Measurements from ENCODE around the gene TRIM32.

Gene TRIM32

DNA sequence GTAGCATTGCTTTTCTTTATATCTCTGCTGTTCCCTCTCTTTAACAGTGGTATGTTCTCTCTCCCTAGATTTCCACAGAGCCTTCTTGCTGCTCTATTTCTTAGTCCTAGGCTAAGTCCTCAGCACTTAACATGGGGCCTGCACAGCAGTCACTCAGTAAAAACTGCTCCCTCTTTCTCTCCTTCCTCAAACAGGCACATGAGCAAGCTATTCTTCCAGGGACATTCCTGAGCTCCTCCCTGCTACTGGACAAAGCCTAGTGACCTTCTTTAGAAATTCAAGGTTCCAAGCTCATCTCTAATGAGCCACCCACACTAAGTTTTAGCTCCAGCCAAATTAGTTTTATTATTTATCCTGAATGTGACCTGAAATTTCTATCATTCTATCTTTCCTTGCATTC lies 39.5 kb downstream of the TRIM32 start:
- Histone ChIP-seq H3K4me1 (ENCODE audit: control insufficient read depth, insufficient read depth, low read length) (no peaks in the 10 kb centered on the region), H3K27me3 (ENCODE audit: control insufficient read depth in 1 of 2, insufficient read depth in 2 of 2, low read length in 2 of 2) (no peaks in the 10 kb centered on the region), H3K27ac (ENCODE audit: low read length) (no peak overlapping the region), H3K4me3 (ENCODE audit: low read length in 2 of 2) (no peak overlapping the region), H3K9me3 (ENCODE audit: control insufficient read depth in 2 of 2, low read length in 2 of 2) (no peaks in the 10 kb centered on the region), H3K9ac (ENCODE audit: low read length in 2 of 2) (no peak overlapping the region), H3K36me3 (ENCODE audit: control insufficient read depth in 2 of 2, insufficient read depth in 2 of 2, low read length in 2 of 2) (no peaks in the 10 kb centered on the region)

DNA sequence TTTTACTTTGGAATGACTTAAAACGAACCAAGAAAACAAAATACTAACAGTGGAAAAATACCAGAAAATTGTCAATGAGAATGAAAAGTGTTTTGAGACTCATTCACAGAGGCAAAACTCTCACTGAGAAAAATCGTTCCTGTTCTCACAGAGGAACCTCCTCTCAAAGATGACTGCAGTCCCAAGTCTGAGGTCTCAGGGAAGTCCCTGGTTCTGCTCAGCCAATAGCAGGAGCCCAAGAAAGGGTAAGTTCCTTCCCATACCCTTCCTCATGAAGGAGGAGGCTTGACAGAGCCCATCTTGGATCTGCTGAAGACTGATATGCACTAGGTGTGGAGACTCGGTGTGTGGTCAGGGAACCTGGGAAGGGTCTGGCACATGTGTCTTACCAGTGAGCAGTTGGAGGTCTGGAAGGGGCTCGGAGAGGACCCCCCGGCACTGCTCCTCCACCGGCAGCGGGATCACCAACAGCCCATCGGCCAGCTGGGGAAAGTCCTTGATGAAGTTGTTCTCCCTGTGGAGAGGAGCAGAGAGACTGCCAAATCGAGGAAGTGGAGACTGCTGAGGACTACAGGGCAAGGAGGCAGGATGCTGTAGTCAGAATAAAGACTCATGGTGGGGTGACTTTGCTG lies 46.0 kb downstream of the TRIM32 start:
- Histone ChIP-seq H3K9ac (ENCODE audit: low read length in 2 of 2) (no peak overlapping the region), H3K36me3 (ENCODE audit: control insufficient read depth in 2 of 2, insufficient read depth in 2 of 2, low read length in 2 of 2) (no peaks in the 10 kb centered on the region), H3K27me3 (ENCODE audit: control insufficient read depth in 1 of 2, insufficient read depth in 2 of 2, low read length in 2 of 2) (no peaks in the 10 kb centered on the region)

DNA sequence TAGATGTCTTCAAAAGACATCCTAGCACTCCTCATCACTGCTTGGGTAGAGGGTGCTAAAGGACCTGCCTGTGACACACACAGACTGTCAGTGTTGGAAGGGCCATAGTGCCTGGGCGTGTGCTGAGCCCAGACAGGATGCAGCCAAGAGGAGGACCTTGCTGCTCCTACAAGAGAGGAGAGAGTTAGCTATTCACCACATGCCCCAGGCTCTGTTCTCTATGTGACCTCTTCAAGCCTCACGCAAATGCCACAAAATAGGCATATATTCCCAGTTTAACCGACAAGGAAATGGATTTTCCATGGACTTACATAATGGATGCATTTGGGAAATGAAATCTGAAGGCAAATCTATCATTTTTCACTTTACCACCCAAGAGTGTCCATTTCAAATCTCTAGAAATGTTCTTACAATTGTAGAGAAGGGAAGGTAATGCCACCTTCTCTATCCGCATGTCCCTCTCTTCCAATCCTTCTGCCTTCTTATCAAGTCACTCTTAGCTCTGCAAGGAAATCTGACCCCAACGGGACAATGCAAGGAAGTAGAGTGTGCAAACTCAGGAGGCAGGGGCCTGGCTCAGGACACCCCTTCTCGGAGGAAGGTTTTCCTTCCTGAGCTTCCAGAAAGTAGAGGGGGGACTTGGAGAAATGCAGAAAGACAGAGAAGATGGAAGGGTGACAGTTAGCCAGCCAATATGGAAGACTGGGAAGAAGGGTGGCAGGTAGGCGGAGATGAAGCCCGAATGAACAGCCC lies 49.5 kb downstream of the TRIM32 start:
- H3K36me3 ChIP-seq (ENCODE audit: control insufficient read depth in 2 of 2, insufficient read depth in 2 of 2, low read length in 2 of 2), result no peaks in the 10 kb centered on the region
- no peaks in the 10 kb centered on the region for H3K4me1 ChIP-seq (ENCODE audit: control insufficient read depth, insufficient read depth, low read length)
- H3K4me3 ChIP-seq (ENCODE audit: low read length in 2 of 2), result no peak overlapping the region
- no peaks in the 10 kb centered on the region for H3K27me3 ChIP-seq (ENCODE audit: control insufficient read depth in 1 of 2, insufficient read depth in 2 of 2, low read length in 2 of 2)
- no peak overlapping the region for H3K27ac ChIP-seq (ENCODE audit: low read length)
- H3K9ac ChIP-seq (ENCODE audit: low read length in 2 of 2), result no peak overlapping the region
- no peaks in the 10 kb centered on the region for H3K9me3 ChIP-seq (ENCODE audit: control insufficient read depth in 2 of 2, low read length in 2 of 2)

More for the DNA sequence above, 46.0 kb downstream of the TRIM32 start:
- Histone ChIP-seq H3K27ac (ENCODE audit: low read length) (no peak overlapping the region), H3K4me1 (ENCODE audit: control insufficient read depth, insufficient read depth, low read length) (no peaks in the 10 kb centered on the region), H3K9me3 (ENCODE audit: control insufficient read depth in 2 of 2, low read length in 2 of 2) (no peaks in the 10 kb centered on the region), H3K4me3 (ENCODE audit: low read length in 2 of 2) (no peak overlapping the region)

DNA sequence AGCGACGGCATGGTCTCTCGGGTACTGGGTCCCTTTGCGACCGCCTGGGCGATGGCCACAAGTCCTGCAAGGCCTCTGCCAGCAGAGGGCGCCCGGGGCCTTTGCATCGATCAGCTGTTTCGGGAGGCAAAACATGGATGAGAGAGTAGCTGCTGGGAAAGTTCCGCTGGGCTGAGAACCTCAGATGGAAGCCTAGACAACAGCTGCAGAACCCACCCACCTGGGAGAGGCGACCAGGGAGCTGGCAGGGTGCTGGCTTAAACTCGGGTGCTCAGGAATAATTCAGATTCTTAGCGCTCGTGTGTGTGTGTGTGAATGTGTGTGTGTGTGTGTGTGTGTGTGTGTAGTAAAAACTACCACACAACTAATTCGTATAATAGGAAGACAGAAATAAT lies 50.0 kb downstream of the TRIM32 start:
- no peaks in the 10 kb centered on the region for H3K4me1 ChIP-seq (ENCODE audit: control insufficient read depth, insufficient read depth, low read length)
- H3K27ac ChIP-seq (ENCODE audit: low read length), result no peak overlapping the region
- H3K9ac ChIP-seq (ENCODE audit: low read length in 2 of 2), result no peak overlapping the region
- peak overlapping the region in 1 of 2 donors; percentile 52 for H3K4me3 ChIP-seq (ENCODE audit: low read length in 2 of 2)
- no peaks in the 10 kb centered on the region for H3K36me3 ChIP-seq (ENCODE audit: control insufficient read depth in 2 of 2, insufficient read depth in 2 of 2, low read length in 2 of 2)
- no peaks in the 10 kb centered on the region for H3K27me3 ChIP-seq (ENCODE audit: control insufficient read depth in 1 of 2, insufficient read depth in 2 of 2, low read length in 2 of 2)
- no peaks in the 10 kb centered on the region for H3K9me3 ChIP-seq (ENCODE audit: control insufficient read depth in 2 of 2, low read length in 2 of 2)

DNA sequence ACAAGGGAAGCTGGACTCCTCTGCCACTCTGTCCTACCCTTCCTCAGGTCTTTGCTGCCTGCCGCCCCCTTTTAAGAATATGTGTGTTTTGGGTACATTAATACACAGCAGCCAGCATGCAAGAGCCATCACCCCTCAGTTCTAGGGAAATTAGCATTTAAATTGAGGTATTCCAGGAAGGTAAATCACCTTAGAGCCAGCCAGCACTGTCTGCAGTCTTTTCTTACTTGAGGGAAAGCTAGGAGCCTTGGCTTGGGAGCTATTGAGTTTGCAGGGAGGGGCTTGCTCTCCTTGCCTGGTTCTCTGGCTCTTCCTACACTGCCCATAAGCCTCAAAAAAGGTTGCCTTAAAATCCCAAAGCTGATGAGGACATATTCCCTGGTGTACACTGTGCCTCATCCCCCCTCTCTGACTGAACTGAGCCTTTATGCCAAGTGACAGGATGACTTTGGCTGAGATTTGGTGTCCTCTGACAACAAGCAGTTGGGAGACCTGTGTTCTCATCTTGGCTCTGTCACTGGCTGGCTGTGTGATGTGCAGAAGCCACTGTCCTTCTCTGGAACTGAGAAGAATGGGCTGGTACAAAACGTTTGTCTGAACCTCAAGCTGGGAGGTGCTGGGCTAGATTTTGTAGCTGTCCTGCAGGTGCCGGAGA lies 54.1 kb downstream of the TRIM32 start:
- no peak overlapping the region for H3K27ac ChIP-seq (ENCODE audit: low read length)
- no peaks in the 10 kb centered on the region for H3K9me3 ChIP-seq (ENCODE audit: control insufficient read depth in 2 of 2, low read length in 2 of 2)
- H3K9ac ChIP-seq (ENCODE audit: low read length in 2 of 2), result no peak overlapping the region
- no peak overlapping the region for H3K4me3 ChIP-seq (ENCODE audit: low read length in 2 of 2)
- H3K27me3 ChIP-seq (ENCODE audit: control insufficient read depth in 1 of 2, insufficient read depth in 2 of 2, low read length in 2 of 2), result no peaks in the 10 kb centered on the region
- no peaks in the 10 kb centered on the region for H3K4me1 ChIP-seq (ENCODE audit: control insufficient read depth, insufficient read depth, low read length)
- no peaks in the 10 kb centered on the region for H3K36me3 ChIP-seq (ENCODE audit: control insufficient read depth in 2 of 2, insufficient read depth in 2 of 2, low read length in 2 of 2)

DNA sequence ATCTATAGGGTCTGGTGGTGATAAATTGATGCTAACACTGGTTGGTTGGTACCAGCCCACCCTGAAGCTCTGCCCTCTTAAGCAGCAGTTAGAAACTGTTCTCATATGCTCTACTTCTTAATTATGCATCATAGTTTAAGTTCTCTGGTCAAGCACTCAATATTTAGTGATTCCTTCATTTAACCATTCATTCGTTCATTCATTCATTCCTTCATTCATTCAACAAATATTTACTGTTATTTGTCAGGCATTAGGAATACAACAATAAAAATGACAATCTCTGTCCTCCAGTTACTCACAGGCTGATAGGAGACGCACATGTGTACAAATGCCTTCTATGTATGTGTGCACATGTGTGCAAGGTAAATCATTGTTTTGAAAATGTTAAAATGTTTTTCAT lies 54.6 kb downstream of the TRIM32 start:
- Histone ChIP-seq H3K36me3 (ENCODE audit: control insufficient read depth in 2 of 2, insufficient read depth in 2 of 2, low read length in 2 of 2) (no peaks in the 10 kb centered on the region), H3K9me3 (ENCODE audit: control insufficient read depth in 2 of 2, low read length in 2 of 2) (no peaks in the 10 kb centered on the region), H3K27ac (ENCODE audit: low read length) (no peak overlapping the region), H3K9ac (ENCODE audit: low read length in 2 of 2) (no peak overlapping the region), H3K4me1 (ENCODE audit: control insufficient read depth, insufficient read depth, low read length) (no peaks in the 10 kb centered on the region), H3K4me3 (ENCODE audit: low read length in 2 of 2) (no peak overlapping the region), H3K27me3 (ENCODE audit: control insufficient read depth in 1 of 2, insufficient read depth in 2 of 2, low read length in 2 of 2) (no peaks in the 10 kb centered on the region)

DNA sequence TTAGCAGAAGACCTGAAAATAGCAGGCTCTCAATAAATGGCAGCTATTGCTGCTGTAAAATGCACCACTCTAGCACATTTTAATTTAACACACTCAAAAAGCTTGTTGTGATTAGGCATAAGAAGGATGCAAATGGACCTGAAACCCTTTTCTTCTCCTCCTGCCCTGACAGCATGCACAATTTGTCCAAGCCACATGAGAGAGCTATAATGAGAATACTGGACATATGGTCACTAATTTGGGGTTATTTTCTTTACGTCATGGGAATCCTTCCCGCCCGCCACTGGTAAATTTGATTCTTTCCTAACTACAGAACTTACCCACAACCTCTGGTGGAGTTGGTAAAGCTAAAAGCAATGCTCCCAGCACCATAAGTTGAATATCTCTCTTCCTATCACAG lies 62.1 kb downstream of the TRIM32 start:
- H3K27me3 ChIP-seq (ENCODE audit: control insufficient read depth in 1 of 2, insufficient read depth in 2 of 2, low read length in 2 of 2), result no peaks in the 10 kb centered on the region

DNA sequence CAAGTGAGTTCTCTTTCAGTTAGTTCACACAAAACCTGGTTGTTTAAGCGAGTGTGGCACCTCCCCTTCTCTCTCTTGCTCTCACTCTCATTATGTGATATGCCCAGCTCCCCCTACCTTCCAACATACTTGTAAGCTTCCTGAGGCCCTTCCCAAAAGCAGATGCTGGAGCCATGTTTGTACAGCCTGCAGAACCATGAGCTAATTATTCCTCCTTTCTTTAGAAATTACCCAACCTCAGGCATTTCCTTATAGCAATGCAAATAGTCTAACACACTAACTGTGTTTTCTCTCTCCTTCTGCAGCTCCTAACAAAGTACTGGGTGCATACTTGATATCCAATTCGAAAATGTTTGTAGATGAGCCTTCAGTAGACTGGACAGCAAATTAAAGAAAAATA lies 62.7 kb downstream of the TRIM32 start:
- H3K36me3 ChIP-seq (ENCODE audit: control insufficient read depth in 2 of 2, insufficient read depth in 2 of 2, low read length in 2 of 2), result no peaks in the 10 kb centered on the region
- no peaks in the 10 kb centered on the region for H3K27me3 ChIP-seq (ENCODE audit: control insufficient read depth in 1 of 2, insufficient read depth in 2 of 2, low read length in 2 of 2)
- H3K4me1 ChIP-seq (ENCODE audit: control insufficient read depth, insufficient read depth, low read length), result no peaks in the 10 kb centered on the region
- no peaks in the 10 kb centered on the region for H3K9me3 ChIP-seq (ENCODE audit: control insufficient read depth in 2 of 2, low read length in 2 of 2)
- no peak overlapping the region for H3K4me3 ChIP-seq (ENCODE audit: low read length in 2 of 2)
- H3K27ac ChIP-seq (ENCODE audit: low read length), result no peak overlapping the region
- H3K9ac ChIP-seq (ENCODE audit: low read length in 2 of 2), result no peak overlapping the region

More for the DNA sequence above, 62.1 kb downstream of the TRIM32 start:
- no peak overlapping the region for H3K4me3 ChIP-seq (ENCODE audit: low read length in 2 of 2)
- H3K27ac ChIP-seq (ENCODE audit: low read length), result no peak overlapping the region
- no peaks in the 10 kb centered on the region for H3K4me1 ChIP-seq (ENCODE audit: control insufficient read depth, insufficient read depth, low read length)
- no peaks in the 10 kb centered on the region for H3K36me3 ChIP-seq (ENCODE audit: control insufficient read depth in 2 of 2, insufficient read depth in 2 of 2, low read length in 2 of 2)
- no peak overlapping the region for H3K9ac ChIP-seq (ENCODE audit: low read length in 2 of 2)
- no peaks in the 10 kb centered on the region for H3K9me3 ChIP-seq (ENCODE audit: control insufficient read depth in 2 of 2, low read length in 2 of 2)

DNA sequence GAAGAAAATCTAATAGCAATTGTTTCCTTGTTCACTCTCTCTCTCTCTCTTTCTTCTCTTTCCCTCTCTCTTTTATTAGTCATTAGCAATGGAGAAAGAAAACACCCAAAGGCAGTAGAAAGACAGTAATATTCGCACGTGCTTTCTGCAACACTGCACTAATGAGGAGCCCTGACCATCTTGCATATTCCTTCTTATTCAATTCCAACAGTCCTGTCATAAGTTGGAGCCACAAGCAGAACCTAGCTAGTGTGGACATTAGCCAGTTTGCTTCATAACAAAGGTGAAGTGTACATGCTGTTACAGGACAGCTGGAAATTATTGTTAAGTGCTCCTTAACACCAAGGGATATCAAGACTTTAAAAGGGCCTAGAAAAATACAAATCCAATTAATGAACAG lies 63.4 kb downstream of the TRIM32 start:
- Histone ChIP-seq H3K4me1 (ENCODE audit: control insufficient read depth, insufficient read depth, low read length) (no peaks in the 10 kb centered on the region), H3K27ac (ENCODE audit: low read length) (no peak overlapping the region), H3K27me3 (ENCODE audit: control insufficient read depth in 1 of 2, insufficient read depth in 2 of 2, low read length in 2 of 2) (no peaks in the 10 kb centered on the region), H3K4me3 (ENCODE audit: low read length in 2 of 2) (no peak overlapping the region), H3K9me3 (ENCODE audit: control insufficient read depth in 2 of 2, low read length in 2 of 2) (peaks cover 0 to 1% of the 10 kb centered on the region in 2 donors), H3K36me3 (ENCODE audit: control insufficient read depth in 2 of 2, insufficient read depth in 2 of 2, low read length in 2 of 2) (no peaks in the 10 kb centered on the region), H3K9ac (ENCODE audit: low read length in 2 of 2) (no peak overlapping the region)

Measured in stomach smooth muscle (tissue), 2 donors.